ENCODE results near the gene ECSCR.
A peak's percentile ranks its signal among the peaks of the same experiment; 100 is the strongest.
"Not testable (repeated sequence)": the region's sequence is repeated elsewhere in the genome, so short reads cannot be mapped to it uniquely, and the experiment has no call there.

Gene ECSCR

GRCh38 chr5:139410121-139410992, 52.2 kb downstream of the ECSCR start:
- DNase-seq, result peak; percentile 17

- DNase-seq, result not testable (repeated sequence)
Measured at GRCh38 chr5:139409116-139409515, 53.4 kb downstream of the ECSCR start.

DNA sequence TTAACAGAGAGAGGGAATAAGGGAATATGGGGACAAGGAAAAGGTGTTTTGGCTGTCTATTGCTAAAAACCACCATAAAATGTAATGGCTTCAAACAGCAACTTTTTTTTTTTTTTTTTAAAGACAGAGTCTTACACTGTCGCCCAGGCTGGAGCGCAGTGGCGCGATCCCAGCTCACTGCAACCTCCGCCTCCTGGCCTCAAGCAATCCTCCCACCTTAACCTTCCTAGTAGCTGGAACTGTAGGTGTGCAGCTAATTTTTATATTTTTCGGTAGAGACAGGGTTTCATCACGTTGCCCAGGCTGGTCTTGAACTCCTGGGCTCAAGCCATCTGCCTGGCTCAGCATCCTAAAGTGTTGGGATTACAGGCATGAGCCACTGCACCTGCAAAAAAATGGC, 54.4 kb downstream of the ECSCR start:
- DNase-seq, result no peak

DNA sequence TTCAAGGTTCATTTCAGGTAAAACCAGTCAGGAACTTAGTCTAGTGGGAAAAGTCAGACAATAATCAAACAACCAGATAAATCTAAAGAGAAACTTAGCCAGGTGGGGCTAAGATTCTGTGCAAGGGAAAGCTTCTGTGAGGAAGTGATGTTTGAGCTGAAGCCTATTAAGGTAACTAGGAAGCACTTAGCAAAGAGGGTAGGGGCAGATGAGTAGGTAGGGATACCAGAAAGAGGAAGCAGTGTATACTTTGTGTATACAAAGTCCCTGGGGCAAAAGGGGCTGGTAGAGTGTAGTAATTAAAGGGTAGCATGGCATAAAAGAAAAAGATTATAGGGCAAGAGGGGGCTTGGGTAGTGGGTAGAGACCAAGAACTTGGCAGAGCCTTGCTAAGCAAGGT, 55.0 kb downstream of the ECSCR start:
- no peak for DNase-seq

DNA sequence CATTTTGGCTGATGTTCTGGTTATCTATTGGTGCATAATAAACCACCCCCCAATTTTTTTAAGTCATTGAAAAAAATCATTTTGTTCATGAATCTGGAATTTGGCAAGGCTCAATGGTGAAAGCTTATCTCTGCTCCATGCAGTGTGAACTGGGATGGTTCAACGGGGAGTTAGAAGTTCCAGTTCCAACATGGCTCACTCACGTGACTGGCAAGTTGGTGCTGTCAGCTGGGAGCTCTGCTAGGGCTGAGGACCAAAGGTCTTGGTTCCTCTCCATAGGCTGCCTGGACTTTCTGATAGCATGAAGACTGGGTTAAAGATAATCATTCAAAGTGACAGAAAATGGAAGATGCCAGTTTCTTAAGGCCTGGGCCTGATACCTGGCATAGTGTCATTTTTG, 55.6 kb downstream of the ECSCR start:
- no peak for DNase-seq

DNA sequence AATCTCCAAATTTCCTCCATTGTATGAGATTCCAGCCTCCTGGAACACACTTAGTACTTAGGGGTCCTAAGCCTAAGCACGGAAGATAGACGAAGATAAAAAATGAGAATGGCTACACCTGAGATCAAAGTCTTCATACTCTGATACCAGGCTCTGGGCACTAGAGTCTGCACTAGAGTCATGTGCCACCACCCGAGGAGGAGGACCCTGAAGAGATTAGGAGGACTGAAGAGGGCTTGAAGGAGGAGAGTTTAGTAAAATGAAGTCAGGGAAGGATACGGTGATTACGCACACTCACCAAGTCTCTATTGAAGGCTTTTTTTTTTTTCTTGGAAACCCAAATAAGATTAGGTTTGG, 58.1 kb downstream of the ECSCR start:
- DNase-seq, result no peak

DNA sequence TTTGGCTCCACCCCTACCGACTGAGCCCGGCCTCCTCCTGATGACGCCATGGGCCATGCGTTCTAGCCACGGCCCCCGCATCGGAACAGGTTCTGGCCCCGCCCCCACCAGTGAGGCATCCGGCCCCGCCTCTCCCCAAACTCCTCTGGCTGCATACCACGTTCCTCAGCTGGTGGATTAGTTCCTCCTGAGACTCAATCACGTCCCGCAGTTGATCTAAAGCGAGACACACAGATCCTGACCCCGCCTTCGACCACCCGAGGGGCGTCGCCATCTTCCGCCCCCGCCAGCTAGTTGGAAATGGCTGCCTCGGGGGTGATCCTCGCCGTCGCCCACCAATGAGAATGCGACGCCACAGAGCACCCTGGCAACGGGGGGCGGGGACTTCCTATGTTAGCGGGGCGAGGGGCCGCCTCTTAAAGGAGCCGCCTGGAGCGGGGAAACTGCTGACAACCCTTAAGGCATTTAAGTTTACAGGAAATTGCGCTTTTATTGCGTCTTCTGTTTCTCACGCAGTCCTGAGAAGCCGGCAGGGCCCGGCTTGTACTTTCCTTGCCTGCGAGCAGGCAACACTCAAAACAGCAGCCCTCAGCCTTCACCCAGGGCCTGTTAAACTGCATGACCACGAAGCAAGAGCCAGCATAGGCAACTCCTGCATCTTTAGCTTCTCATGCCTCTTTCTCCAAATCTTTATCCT, 58.6 kb downstream of the ECSCR start, which contains the start of gene SPATA24:
Gene SPATA24, minus strand, starts transcription at position 303 of the 697 bp plus-strand sequence. Its CDS starts 29 bp downstream, at position 274.
- DNase-seq, result peak; percentile 99

DNA sequence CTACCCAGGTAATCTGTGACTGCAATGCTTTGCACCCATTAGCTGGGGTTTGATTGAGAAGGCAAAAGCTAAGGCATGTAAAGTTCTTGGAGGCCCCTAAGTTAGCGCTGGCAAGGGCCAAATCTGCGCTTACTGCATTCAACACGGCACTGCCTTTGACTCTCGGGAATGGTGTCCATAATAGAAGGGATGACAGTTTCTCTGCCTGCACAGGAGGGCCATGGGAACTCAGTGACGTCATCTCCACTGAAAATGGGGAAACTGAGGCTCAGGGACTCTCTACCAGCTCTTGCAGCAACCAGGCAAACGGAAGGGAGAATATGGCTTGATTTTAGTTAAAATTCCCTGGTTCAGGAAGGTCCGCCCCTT, 59.1 kb downstream of the ECSCR start:
- no peak for DNase-seq

DNA sequence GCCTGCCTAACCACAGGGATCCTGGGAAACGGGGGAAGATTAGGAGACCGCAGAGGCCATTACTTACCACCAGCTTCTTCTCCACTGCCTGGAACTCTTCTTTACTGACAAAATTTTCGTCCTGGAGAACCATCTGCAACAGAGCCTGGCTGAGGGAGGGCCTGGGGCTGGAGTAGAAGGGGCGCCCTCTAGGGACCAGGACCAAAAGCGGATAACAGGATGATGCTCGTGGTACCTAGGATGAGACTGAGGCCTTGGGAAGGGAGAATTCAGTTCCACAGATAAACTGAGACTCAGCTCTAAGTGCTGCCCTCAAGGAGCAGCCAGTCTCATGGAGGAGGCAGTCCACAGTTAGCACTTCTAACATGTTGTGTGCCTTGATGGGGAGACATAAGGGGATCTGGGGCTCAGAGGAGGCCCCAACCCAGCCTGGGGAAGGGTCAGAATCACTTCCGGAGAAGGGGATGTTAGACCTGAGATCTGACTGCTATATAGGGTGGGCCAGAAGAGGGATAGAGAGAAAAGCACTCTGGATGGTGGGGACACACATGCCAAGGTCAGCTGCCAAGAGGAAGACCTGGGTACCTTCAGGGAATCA, 59.9 kb downstream of the ECSCR start:
- DNase-seq, result peak; percentile 64

DNA sequence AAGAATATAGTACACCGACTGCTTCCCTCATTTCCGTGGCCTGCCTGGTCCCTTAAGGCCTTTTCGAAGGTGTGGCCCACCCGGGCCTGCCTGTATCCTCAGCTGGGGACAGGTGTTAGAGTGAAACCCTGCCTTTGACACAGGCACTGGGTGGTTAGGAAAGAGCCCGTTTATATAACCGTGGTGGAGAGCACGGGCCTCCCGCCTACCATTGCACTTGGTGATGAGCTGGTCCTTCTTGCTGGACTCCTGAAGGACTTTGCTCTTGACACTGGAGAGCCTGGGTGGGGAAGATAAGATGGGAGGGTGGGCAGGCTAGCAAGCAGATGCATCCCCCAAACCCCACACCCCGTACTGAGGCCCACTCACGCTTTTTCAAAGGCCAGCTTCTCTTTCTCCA, 61.0 kb downstream of the ECSCR start:
- DNase-seq, result no peak

GRCh38 chr5:139399501-139400121, 62.9 kb downstream of the ECSCR start:
- no peak for DNase-seq
